Measurements from ENCODE around the gene CYSTM1.

The CYSTM1 gene

DNA sequence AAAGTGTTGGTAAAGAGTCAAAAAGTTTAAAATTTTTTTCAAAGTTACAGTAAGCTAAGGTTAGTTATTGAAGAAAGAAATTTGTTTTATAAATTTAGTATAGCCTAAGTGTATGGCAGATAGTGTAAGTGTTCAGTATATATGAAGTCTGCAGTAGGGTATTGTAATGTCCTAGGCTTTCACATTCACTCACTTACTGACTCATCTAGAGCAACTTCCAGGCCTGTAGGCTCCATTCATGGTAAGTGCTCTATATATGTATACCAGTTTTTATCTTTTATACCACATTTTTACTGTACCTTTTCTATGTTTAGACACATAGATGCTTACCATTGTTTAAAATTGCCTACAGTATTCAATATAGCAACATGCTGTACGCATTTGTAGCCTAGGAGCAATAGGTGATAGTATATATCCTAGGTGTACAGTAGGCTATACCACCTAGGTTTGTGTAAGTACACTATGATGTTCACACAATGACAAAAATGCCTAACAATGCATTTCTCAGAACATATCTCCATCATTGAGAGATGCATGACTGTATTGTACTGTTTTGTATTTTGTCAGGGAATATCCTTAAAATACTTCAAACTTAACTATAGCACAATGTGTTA lies 38.5 kb downstream of the CYSTM1 start:
- DNase-seq, result no peak

DNA sequence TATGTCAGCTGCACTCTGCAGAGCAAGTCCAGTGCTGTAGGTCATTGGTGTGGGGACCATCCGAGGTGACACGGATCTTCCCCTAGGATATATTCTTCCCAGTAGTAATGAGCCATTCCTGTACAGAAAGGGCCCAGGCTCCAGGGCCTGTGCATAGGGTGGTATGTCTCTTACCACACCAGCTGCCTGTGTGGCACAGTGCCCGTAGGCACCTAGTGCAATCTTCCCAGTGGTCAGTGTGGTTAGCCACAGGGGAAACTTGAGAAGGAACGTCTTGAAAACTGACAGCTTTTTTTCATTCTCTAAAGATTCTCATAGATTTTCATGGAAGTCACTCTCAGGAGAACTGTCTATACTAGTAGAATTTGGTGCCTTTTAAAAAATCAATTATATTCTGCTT lies 39.8 kb downstream of the CYSTM1 start:
- DNase-seq, result peak; percentile 50

DNA sequence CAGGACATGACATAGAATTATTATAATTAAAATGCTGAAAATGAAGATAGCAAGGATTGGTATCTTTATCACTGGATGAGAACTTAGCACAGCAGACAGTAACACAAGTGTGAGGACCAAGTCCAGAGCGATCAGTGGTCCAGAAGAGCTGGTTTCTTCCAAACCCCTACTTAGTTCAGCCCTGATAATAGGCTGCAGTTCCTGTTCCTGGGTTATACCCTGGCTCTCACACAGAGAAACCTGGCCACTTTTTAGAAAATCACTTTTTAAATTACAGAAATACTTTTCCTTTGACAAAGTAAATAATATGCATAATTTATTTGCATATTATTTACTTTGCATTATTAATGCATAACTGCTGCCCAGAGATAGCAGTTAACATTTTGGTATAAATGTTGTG lies 40.3 kb downstream of the CYSTM1 start:
- no peak for DNase-seq

DNA sequence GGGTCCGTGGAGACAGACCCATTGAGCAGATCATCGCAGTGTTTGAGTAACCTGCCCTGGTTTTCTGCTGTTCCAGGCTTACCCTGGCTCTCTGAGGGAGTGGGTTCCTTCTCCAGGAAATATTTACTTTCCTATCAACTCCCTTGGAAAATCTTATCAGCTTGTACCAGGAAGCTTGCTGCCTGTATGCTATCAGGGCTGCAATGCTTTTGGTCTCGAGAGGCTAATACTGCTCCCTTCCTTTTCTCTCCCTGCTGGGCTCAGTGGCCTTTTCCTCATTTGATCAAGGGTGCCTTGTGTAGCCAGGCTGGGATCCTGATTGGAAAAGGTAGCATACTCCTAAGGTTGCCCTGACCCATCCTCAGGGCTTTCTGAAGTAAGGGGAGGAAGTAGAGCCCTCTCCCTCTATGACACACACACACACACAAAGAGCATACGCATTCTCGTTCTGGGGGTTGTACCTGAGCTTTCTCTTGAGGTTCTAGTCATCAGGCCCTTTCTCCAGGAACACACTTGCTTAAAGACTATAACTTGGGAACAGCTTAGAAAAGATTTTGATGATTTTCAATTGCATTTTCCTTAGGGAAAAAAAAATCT lies 41.6 kb downstream of the CYSTM1 start:
- DNase-seq, result no peak

DNA sequence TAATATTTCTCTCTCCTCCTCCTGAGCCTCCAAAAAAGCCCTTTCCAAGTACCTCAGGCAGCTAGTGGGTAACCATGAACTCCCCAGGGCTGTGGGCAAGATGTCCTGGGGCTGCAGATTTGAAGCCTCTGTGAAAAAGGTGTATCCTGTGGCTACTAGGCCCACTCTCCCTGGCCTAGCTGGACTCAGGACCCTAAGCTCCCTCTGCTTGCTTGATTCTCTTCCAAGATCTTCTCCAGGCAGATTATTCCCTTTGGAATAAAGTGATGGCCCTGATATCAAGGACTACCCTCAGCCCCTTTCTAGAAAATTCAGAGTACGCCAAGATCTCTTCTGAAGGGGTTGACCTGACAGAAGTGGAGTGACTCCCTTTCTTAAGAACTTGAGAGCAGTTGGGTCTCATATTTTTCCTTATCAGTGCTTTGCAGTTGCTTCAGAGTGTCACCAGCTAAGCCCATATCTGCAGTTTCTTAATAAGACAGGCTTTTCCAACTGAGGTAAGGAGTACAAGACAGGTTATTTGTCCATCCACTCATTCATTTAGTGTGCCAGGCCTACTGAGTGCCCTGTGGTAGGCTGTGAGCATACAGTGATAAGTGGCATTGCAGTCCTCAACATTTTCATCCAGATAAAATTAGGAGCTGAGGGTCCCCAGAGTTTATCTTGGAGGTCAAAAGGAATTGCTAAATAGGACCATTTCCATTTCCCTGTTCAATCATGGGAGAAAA lies 42.5 kb downstream of the CYSTM1 start:
- no peak for DNase-seq

DNA sequence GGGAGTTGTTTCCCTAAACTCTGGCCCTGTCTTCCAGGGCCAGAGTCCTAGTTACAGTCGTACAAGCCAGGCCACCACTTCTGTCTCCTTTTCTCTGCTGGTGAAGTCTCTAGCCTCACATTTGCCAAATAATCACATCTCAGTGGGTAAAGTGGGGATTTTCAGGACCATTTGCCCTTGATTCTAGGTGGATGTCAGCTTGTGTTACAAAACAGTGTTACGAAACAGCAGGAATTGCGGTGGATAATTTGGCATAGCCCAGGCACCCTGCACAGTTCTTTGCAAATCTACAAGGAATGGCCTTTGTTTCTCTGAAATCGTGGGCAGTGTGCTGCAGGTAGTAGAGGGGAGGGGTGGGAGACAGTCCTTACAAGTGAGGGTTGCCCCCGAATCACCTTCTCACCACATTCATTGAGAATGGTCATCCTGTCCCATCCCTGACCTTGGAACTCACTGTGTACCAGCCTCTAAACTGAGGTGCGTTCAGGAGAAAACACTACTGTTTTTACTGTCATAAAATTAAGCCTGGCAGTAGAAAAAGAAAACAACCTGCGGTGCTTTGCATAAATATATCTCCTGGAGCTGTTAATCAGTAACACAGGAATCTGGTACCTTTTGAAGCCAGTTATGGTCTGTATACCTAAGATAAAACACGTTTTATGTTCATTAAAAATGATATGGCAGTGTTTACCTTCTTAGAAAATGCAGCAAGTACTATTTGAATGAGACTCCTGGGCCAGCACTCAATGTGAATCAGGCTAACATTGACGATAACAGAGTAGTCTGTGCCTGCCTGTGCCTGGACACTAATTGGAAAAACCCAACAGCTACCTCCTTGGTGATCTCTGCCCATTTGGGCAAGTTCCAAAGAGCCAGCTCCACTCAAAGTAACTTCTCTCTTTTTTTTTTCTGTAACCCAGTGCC lies 44.3 kb downstream of the CYSTM1 start:
- DNase-seq, result no peak

DNA sequence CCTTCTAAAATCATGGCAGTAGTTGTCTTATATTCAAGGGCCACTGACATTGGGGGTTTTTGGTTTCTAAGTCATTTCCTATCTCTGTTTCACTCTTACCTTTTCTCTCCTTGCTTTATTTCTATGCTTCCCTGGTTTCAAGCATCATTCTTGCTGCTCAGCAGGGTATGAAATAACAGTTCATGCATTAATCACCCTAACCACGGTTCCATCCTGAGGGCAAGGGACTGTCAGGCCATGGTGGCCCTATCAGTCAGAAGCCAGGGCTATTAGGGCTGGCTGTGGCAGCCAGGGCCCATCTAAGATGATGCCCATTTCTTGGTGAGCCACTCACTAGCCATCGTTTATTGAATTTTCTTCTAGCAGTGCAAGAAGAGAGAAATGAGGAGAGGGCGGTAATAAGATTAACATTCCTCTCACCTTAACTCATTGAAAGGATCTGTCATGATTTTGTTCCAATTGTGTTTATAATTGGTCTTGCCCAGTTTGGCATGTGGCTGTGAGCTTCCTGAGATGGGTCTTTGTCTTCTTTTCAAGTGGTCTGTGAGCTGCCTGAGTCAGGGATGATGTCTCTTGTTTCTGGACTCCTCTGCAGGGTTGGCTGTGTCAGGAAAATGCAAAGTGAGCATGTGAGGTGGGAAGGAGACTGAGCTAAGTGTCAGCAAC lies 45.2 kb downstream of the CYSTM1 start:
- DNase-seq, result peak; percentile 69

DNA sequence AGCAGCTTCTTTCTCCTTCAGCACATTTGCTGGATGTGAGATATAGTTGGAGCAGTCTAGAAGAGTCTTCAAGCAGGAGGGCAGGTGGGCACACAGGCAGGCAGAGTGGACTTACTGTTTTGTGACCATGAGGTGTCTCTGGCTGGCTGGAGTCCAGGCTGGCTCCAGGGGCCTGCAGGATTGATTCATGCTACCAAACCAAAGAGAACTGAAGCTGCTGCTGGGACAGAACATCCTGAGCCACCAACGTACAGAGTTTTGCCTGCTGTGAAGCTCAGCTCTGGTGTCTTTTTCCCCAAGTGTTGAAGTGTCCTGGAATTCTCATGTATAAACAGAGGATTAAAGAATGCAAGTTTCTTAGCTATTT lies 45.7 kb downstream of the CYSTM1 start:
- peak; percentile 33 for DNase-seq

DNA sequence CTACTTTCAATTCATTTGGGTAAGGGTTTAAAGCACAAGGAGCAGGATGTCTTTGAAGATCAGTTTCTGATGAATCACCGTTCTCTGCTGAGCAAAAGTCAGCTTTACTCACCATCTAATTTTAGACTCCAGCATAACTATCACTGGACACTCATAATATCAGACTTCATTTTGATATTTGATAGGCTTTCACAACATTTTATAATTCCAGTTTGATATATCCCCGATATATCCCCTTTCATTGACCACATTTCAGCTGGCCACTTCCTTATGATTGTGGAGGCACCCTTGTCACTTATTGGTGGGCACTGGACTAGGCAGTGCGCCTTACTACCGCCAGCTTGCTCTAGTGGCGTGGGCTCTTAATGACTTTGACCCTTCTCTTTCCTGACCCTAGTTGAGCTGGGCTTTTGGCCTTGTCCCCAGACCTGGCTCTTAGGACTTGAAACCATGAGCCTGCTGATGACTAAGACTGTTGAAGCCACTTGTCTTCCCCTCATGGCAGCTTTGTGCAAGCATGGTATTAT lies 46.8 kb downstream of the CYSTM1 start:
- peak; percentile 89 for DNase-seq

DNA sequence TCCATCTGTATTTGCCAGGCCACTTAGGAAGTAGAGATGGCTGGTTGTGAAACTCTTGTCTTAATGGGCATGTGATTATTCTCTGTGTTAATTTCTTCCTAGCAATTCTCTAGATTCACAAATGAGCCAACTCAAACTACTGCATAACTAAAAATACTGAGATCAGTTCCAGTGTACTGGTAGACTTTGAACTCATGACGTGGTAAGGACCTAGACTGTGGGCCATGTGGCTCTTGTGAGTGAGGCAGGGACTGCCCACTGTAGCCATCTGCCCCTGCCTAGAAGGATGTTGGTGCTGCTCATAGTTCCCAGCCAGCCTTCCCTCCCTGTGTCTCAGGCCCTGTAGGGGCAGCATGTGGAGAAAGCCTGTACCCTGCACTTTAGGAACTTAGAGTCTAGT lies 47.4 kb downstream of the CYSTM1 start:
- DNase-seq, result no peak

DNA sequence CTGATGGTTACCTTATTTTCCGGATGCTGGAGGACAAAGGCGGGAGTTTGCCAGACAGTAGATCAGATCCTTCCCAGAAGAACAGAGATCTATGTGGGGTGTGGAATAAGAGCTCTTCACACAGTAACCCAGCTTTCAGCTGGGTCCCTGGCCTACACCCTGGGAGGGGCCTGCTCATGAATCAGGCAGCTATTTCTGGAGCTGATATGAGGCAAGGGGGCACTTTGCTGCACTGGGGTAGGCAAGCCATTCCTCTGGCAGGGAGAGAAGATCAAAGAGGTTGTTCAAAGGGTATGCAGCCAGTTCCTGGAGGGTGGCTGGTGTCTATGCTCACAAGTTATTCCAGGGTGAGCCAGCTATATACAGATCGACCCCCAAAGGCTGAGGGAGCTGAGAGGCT lies 48.6 kb downstream of the CYSTM1 start:
- peak; percentile 34 for DNase-seq

DNA sequence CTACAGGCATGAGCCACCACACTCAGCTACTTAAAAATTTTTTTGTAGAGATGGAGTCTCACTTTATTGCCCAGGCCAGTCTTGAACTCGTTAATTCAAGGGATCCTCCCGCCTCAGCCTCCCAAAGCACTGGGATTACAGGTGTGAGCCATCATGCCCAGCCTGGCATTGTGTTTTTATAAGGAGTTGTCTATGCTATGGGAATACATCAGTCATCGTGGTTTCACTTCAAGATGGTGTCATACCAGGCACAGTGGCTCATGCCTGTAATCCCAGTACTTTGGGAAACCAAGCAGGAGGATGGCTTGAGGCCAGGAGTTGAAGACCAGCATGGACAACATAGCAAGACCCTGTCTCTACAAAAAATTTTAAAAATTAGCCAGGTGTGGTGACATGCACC lies 49.7 kb downstream of the CYSTM1 start:
- peak; percentile 27 for DNase-seq

DNA sequence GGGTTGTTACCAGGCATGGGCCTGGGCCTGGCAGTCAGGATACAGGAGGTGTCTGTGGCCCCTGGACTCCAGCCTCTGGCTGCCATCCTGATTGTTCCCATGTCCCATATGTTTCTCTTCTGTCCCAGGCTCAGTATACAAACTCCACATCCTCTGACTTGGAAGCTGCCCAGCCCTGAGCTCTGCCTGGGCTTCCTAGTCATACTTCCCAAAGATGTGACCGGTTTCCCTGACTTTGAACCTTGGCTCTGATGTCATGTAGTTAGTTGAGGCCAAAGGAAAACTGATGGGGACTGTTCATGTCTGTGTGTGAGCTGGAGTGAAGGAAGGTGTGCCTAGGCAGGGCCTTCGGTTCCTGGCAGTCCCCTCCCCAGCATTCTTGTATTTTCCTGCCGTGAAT lies 50.4 kb downstream of the CYSTM1 start:
- no peak for DNase-seq

DNA sequence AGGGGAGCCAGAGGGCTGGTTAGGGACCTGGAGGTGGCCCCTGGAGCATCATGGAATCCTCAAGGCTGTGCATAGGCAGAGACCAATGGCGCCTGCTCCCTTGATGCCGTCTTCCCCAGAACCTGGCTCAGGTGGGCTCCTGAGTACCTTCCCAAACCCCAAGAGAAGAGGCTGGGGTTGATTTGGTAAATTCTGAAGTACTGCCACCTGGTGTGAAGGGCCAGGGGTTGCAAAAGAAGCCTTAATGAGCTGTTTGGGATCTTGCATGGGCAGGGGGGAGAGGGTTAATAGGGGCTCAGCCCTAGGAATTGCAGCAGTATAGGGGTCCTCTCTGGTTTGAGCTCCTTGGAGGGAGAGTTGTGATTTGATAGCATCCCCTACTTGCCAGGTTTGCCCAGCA lies 52.1 kb downstream of the CYSTM1 start:
- no peak for DNase-seq

DNA sequence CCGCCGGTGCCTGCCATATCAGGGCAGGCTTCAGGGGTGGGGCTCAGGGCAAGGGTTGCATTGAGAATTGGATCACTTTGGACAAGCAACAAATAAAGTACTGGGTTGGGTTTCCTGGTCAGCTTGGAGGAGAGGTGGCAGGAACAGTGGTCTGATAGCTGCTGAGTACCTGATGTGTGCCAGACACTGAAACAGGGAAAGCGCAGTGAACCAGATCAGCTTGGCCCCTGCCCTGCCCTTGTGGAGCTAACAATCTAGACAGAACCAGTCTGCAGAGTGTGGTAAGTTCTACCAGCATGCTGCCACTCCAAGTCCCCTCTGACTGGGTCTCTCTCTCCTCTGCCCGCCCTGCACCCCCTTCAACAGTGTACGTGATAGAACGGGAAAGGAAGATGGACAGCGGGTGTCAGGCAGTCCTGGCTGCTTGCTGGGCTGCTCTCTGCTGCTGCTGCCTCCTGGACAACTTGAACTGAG lies 53.4 kb downstream of the CYSTM1 start:
- DNase-seq, result no peak

DNA sequence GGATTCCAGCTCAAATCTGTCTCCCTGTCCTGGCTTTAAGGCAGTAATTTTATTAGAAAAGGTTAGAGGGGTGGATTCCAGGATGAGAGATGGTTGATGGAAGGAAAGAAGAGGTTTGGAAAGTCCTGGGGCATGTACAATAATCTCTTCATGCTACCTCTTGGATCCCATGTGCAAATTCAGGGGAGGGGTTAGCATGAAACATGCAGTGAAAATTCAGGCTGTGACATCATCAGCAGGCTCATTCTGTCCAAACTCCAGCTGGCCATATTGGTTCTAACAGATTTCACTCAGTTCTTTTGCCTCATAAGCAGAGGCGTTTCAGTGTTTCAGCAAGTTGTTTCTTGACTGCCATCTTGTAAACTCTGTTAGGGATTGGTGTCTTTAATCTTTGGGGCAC lies 55.4 kb downstream of the CYSTM1 start:
- no peak for DNase-seq

DNA sequence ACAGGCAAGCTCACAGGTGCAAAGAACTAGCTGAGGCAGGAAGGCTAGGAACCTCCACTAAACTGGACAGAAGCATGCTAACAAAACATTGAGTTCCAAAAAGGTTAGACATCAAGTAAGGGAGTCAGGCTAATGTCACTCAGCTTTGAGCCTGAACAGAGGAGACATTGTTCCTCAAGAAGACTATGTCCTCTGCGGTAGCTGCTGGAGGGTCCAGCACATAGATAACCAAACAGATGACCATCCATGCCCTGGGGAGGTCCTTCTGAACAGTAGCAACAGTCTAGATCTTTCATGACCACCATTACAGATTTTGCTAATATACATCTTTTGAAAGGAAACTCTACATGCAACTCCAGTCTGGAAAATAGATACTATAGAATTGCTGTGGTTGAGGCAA lies 57.7 kb downstream of the CYSTM1 start:
- DNase-seq, result no peak

DNA sequence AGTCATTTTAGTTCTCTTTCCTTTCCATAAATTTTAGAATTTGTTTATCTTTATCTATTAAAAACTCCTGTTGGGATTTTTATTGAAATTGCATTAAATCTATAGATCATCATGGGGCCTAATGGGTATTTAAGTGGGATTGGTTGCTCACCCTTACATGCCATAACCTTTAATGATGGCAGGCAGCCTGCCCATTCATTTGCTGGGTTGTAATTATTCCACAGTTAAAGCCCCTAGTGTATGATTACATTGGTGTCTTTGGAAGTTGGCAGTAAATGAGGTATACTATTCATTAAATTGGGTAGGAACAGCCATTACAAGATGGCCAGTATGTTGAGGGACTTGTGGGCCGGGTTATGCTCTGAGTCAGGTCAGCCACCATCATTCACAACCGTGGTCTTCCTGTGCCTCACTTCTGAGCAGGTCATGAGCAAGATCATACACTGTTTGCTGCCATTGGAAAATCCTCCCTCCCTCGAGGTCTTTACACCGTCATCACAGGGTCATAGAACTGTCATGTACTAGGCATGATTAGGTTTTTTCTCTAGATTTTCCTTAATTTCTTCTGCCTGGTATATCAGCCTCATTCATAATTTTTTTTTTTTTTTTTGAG lies 59.5 kb downstream of the CYSTM1 start:
- no peak for DNase-seq

DNA sequence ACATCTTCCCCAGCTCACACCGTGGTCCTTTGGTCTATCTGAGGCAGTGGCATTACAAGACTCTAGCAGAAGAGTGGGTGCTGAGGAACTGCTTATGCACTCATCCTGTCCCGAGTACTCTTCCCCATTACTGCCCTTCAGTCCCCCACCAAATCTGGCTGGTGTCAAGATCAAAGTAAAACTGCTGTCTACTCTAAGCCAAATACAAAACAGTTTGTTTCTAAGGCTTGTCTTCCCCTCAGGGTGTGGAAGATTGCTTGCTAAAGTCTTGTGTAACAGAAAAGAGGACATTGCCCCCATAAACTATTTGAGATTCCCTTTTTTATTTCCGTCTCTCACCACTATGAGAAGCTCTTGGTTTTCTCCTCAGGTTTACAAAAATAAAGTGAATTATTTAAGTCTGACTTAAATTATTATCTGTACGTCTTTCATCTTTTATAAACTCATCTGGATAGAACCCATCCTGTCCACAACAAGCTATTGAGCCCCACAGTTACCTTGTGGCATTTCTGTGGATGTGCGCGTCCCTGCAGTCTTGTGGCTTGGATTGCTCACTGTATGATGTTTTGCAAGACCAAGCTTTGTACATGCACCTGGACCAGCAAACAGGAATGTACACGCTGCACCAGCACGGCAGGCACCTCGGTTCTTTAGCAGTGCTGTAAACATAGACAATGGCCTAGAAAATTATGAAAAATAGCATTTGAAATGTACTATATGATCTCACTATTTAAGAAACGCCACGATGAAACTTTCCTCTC lies 61.0 kb downstream of the CYSTM1 start:
- no peak for DNase-seq

DNA sequence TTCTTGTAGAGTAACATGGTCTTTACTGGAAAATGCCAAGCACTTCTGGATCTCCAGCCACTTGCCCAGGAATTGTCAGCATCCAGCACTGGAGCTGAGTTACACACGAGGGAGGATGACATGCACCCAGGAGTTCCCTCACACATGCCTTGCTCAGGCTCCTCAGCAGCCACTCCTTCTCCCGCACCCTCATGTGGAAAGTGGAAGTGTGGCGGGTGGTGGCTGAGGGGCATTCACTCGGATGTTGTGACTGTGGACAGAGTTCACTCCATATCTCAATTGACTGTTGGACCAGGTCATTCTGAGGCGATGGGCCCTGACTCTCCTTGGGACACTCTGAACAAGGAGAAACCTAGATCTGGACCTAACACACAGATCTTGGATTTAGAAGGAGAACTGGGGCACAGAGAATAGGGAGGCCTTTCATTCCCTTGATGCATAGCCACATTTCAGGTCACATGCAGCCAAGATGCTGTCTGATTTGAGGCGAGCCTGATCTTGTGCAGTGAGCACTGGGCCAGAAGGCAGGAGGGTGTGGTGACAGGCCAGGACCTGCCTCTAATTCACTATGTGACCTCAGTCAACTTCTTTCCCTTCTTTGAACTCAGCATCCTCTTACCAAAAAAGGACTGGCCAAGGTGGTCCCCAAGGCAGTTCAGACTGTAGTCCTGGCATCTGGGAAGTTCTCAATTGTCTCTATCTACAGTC lies 62.1 kb downstream of the CYSTM1 start:
- DNase-seq, result no peak

Data from fibroblast of skin of back (primary cell).